ENCODE measurements around the gene PYROXD2.

The PYROXD2 gene

GRCh38 chr10:98377536-98377935 lies 37.4 kb downstream of the PYROXD2 start:
- Histone ChIP-seq H3K9me3 (no peaks in the 10 kb centered on the region), H3K27me3 (peaks cover 7% of the 10 kb centered on the region), H3K36me3 (no peaks in the 10 kb centered on the region), H3K4me3 (ENCODE audit: low read depth in 1 of 2, low read length in 1 of 2) (no peak overlapping the region), H3K27ac (no peak overlapping the region), H3K4me1 (ENCODE audit: control insufficient read depth in 1 of 2, insufficient read depth in 1 of 2, low read depth in 1 of 2, low read length in 1 of 2) (no peaks in the 10 kb centered on the region)
- TF ChIP-seq CTCF (IDR thresholded peaks at IDR 0.05) = no peak

DNA sequence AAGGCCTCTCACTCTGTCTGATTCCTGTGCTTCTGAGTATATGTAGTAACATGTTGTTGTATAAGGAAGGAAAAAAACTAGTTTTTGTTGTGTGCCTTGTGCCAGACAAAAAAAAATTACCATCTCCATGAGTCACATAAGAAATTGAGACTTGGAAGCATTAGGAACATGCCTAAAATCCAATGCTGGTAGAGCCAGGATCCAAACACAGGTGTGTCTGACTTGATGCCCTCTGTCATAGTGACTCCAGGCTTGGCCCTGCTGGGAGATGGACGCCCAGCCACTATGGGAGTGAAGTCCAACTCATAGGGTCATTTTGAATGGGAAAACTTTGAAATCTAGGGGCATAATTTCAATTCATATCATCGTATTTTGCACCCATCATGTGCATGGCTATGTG lies 38.0 kb downstream of the PYROXD2 start:
- no peaks in the 10 kb centered on the region for H3K9me3 ChIP-seq
- H3K27me3 ChIP-seq = peaks cover 7% of the 10 kb centered on the region
- TF ChIP-seq CTCF (IDR thresholded peaks at IDR 0.05) = no peak
- H3K4me3 ChIP-seq (ENCODE audit: low read depth in 1 of 2, low read length in 1 of 2) = no peak overlapping the region
- H3K36me3 ChIP-seq = no peaks in the 10 kb centered on the region
- H3K4me1 ChIP-seq (ENCODE audit: control insufficient read depth in 1 of 2, insufficient read depth in 1 of 2, low read depth in 1 of 2, low read length in 1 of 2) = no peaks in the 10 kb centered on the region
- H3K27ac ChIP-seq = no peak overlapping the region

GRCh38 chr10:98376485-98376884 lies 38.5 kb downstream of the PYROXD2 start:
- Histone ChIP-seq H3K9me3 (no peaks in the 10 kb centered on the region), H3K4me3 (ENCODE audit: low read depth in 1 of 2, low read length in 1 of 2) (no peak overlapping the region), H3K27ac (no peak overlapping the region), H3K4me1 (ENCODE audit: control insufficient read depth in 1 of 2, insufficient read depth in 1 of 2, low read depth in 1 of 2, low read length in 1 of 2) (no peaks in the 10 kb centered on the region), H3K27me3 (peaks cover 7% of the 10 kb centered on the region), H3K36me3 (no peaks in the 10 kb centered on the region)
- no peak for TF ChIP-seq CTCF (IDR thresholded peaks at IDR 0.05)

- H3K4me3 ChIP-seq (ENCODE audit: low read depth in 1 of 2, low read length in 1 of 2) = no peak overlapping the region
- TF ChIP-seq CTCF (IDR thresholded peaks at IDR 0.05) = no peak
- H3K9me3 ChIP-seq = no peaks in the 10 kb centered on the region
- H3K4me1 ChIP-seq (ENCODE audit: control insufficient read depth in 1 of 2, insufficient read depth in 1 of 2, low read depth in 1 of 2, low read length in 1 of 2) = no peaks in the 10 kb centered on the region
- no peaks in the 10 kb centered on the region for H3K36me3 ChIP-seq
- H3K27ac ChIP-seq = no peak overlapping the region
- peaks cover 7% of the 10 kb centered on the region for H3K27me3 ChIP-seq
Observed at GRCh38 chr10:98374217-98374985, 40.6 kb downstream of the PYROXD2 start.

- Histone ChIP-seq H3K27ac (no peak overlapping the region), H3K4me3 (ENCODE audit: low read depth in 1 of 2, low read length in 1 of 2) (no peak overlapping the region)
- TF ChIP-seq CTCF (IDR thresholded peaks at IDR 0.05) = no peak
Observed at GRCh38 chr10:98373260-98374040, 41.5 kb downstream of the PYROXD2 start.

More at GRCh38 chr10:98373260-98374040, 41.5 kb downstream of the PYROXD2 start:
- Histone ChIP-seq H3K36me3 (no peaks in the 10 kb centered on the region), H3K4me1 (ENCODE audit: control insufficient read depth in 1 of 2, insufficient read depth in 1 of 2, low read depth in 1 of 2, low read length in 1 of 2) (no peaks in the 10 kb centered on the region), H3K27me3 (peaks cover 7% of the 10 kb centered on the region), H3K9me3 (no peaks in the 10 kb centered on the region)

Data from neutrophil (primary cell).